IPS-18c (cell line): ENCODE data around the gene ST3GAL3.

ENCODE experiments used
- H3K4me3 ChIP-seq: 2 replicates; pipeline ENCODE4 v1.7.0; 2013; ENCODE audit warnings: low read depth, mild to moderate bottlenecking, low read length, moderate library complexity; ENCODE audit not compliant: insufficient read depth
- H3K9me3 ChIP-seq: one replicate; pipeline ENCODE4 v1.6.1; 2013; ENCODE audit warnings: mild to moderate bottlenecking, low read length, moderate library complexity; ENCODE audit not compliant: control insufficient read depth, insufficient read depth

ST3GAL3 gene

GRCh38 chr1:43707190-43708001 is at the start of gene ST3GAL3:
Gene ST3GAL3 (plus strand): TSS chr1:43707536. CDS start chr1:43736263, 28,727 bp downstream.
- Histone ChIP-seq H3K4me3 (peak within 1 kb of the TSS; percentile 86), H3K9me3 (no peaks in the 10 kb centered on the region)

- Histone ChIP-seq H3K4me3 (no peak overlapping the region), H3K9me3 (no peaks in the 10 kb centered on the region)
Observed at GRCh38 chr1:43659212-43660166, 47.8 kb upstream of the ST3GAL3 start.

GRCh38 chr1:43660355-43660754 is 47.0 kb upstream of the ST3GAL3 start:
- Histone ChIP-seq H3K9me3 (no peaks in the 10 kb centered on the region), H3K4me3 (no peak overlapping the region)

GRCh38 chr1:43664369-43664768 is 43.0 kb upstream of the ST3GAL3 start:
- no peak overlapping the region for H3K4me3 ChIP-seq
- H3K9me3 ChIP-seq, result no peaks in the 10 kb centered on the region

GRCh38 chr1:43666608-43667007 is 40.7 kb upstream of the ST3GAL3 start:
- Histone ChIP-seq H3K4me3 (no peak overlapping the region), H3K9me3 (no peaks in the 10 kb centered on the region)

GRCh38 chr1:43668956-43669355 is 38.4 kb upstream of the ST3GAL3 start:
- no peak overlapping the region for H3K4me3 ChIP-seq
- H3K9me3 ChIP-seq, result no peaks in the 10 kb centered on the region

- Histone ChIP-seq H3K4me3 (no peak overlapping the region), H3K9me3 (no peaks in the 10 kb centered on the region)
Observed at GRCh38 chr1:43669878-43670277, 37.5 kb upstream of the ST3GAL3 start.

GRCh38 chr1:43671193-43671592 is 36.1 kb upstream of the ST3GAL3 start:
- Histone ChIP-seq H3K9me3 (no peaks in the 10 kb centered on the region), H3K4me3 (no peak overlapping the region)

- no peak overlapping the region for H3K4me3 ChIP-seq
Observed at GRCh38 chr1:43671626-43672330, 35.6 kb upstream of the ST3GAL3 start.

GRCh38 chr1:43673261-43673660 is 34.1 kb upstream of the ST3GAL3 start:
- H3K9me3 ChIP-seq, result no peaks in the 10 kb centered on the region
- H3K4me3 ChIP-seq, result no peak overlapping the region

More at GRCh38 chr1:43671626-43672330, 35.6 kb upstream of the ST3GAL3 start:
- no peaks in the 10 kb centered on the region for H3K9me3 ChIP-seq

GRCh38 chr1:43678940-43679339 is 28.4 kb upstream of the ST3GAL3 start:
- Histone ChIP-seq H3K9me3 (no peaks in the 10 kb centered on the region), H3K4me3 (no peak overlapping the region)

GRCh38 chr1:43683560-43683959 is 23.8 kb upstream of the ST3GAL3 start:
- H3K9me3 ChIP-seq, result no peaks in the 10 kb centered on the region

GRCh38 chr1:43686801-43687200 is 20.5 kb upstream of the ST3GAL3 start:
- Histone ChIP-seq H3K9me3 (no peaks in the 10 kb centered on the region), H3K4me3 (no peak overlapping the region)

More at GRCh38 chr1:43683560-43683959, 23.8 kb upstream of the ST3GAL3 start:
- H3K4me3 ChIP-seq, result no peak overlapping the region

GRCh38 chr1:43687301-43688108 is 19.8 kb upstream of the ST3GAL3 start:
- H3K4me3 ChIP-seq, result no peak overlapping the region
- no peaks in the 10 kb centered on the region for H3K9me3 ChIP-seq

GRCh38 chr1:43688109-43688387 is 19.3 kb upstream of the ST3GAL3 start:
- Histone ChIP-seq H3K4me3 (no peak overlapping the region), H3K9me3 (no peaks in the 10 kb centered on the region)

- no peaks in the 10 kb centered on the region for H3K9me3 ChIP-seq
- H3K4me3 ChIP-seq, result no peak overlapping the region
Observed at GRCh38 chr1:43688594-43689000, 18.7 kb upstream of the ST3GAL3 start.

GRCh38 chr1:43689289-43689688 is 18.0 kb upstream of the ST3GAL3 start:
- no peaks in the 10 kb centered on the region for H3K9me3 ChIP-seq
- no peak overlapping the region for H3K4me3 ChIP-seq
